ENCODE measurements around the gene FASN.

DNA sequence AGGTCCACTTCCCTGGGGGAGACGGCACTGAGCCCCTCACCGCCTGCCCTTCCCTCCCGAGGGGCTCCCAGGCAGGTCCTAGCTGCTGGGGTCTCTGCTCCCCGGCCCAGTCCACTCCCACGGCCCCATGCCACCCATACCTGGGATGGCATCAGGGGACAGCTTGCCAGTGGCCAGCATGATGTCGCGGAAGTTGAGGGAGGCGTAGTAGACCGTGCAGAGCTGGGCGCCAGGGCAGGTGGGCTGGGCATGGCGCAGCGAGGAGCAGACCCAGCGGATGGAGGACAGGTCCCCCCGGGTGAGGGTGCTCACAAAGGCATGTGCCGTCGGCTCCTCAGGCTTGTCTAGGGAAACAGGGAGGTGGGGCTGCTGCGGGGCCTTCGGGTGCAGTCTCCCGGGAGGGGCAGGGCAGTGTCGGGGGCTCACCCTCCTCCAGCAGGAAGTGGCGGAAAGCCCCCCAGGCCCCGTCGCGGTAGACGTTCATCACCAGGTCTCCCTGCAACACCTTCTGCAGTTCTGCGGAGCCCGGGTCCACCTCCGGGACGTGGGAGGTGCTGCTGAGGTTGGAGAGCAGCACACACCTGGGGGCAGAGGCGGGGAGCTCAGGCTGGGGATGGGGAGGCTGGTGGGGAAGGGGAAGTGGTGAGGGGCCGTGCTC lies 13.5 kb downstream of the FASN start:
- no peak for TF ChIP-seq CTCF (IDR thresholded peaks at IDR 0.05)
- TF ChIP-seq REST (IDR thresholded peaks at IDR 0.05; ENCODE audit: insufficient read depth in 1 of 2, low read depth in 2 of 2, low read length in 1 of 2), result no peak
- no peak; the same call in 1 of the 2 replicates for TF ChIP-seq POLR2AphosphoS5 (IDR thresholded peaks at IDR 0.05; ENCODE audit: low read depth, low read length)

All from Panc1 (cell line).